HG03432 (cell line): ENCODE results near the gene THSD4.

Experiments
- ATAC-seq: cut with Tn5 transposase; IDR thresholded peaks from one replicate; pipeline ENCODE4 v1.9.1; 2021; ENCODE audit warnings: mild to moderate bottlenecking, moderate library complexity; ENCODE audit not compliant: unreplicated experiment

THSD4 gene

GRCh38 chr15:71808311-71809020 lies 693.2 kb downstream of the THSD4 start:
- ATAC-seq: no peak

GRCh38 chr15:71809346-71809745 lies 694.1 kb downstream of the THSD4 start:
- ATAC-seq: no peak

- no peak for ATAC-seq
Measured at GRCh38 chr15:71810256-71811035, 695.2 kb downstream of the THSD4 start, which contains the start of gene NR2E3. NR2E3 (plus strand) TSS chr15:71810554; CDS start chr15:71810744, 190 bp downstream.

- no peak for ATAC-seq
Measured at GRCh38 chr15:71811036-71811736, 695.9 kb downstream of the THSD4 start.

GRCh38 chr15:71811752-71812735 lies 696.8 kb downstream of the THSD4 start:
- ATAC-seq: no peak

- ATAC-seq: no peak
Measured at GRCh38 chr15:71812966-71813722, 697.9 kb downstream of the THSD4 start.

GRCh38 chr15:71813723-71814470 lies 698.6 kb downstream of the THSD4 start:
- ATAC-seq: no peak

- no peak for ATAC-seq
Measured at GRCh38 chr15:71815301-71815700, 700.0 kb downstream of the THSD4 start.

- no peak for ATAC-seq
Measured at GRCh38 chr15:71817351-71817750, 702.1 kb downstream of the THSD4 start.

- ATAC-seq: no peak
Measured at GRCh38 chr15:71820127-71820526, 704.9 kb downstream of the THSD4 start.

- no peak for ATAC-seq
Measured at GRCh38 chr15:71821547-71822129, 706.4 kb downstream of the THSD4 start.

- ATAC-seq: no peak
Measured at GRCh38 chr15:71822890-71823630, 707.8 kb downstream of the THSD4 start.

GRCh38 chr15:71823801-71824200 lies 708.5 kb downstream of the THSD4 start:
- no peak for ATAC-seq

- no peak for ATAC-seq
Measured at GRCh38 chr15:71825021-71825730, 709.9 kb downstream of the THSD4 start.

GRCh38 chr15:71826196-71826595 lies 710.9 kb downstream of the THSD4 start:
- ATAC-seq: no peak

- ATAC-seq: no peak
Measured at GRCh38 chr15:71830981-71831380, 715.7 kb downstream of the THSD4 start.
